HG03175 (cell line): ENCODE measurements around the gene TMEM51.

Experiments
- ATAC-seq: cut with Tn5 transposase; IDR thresholded peaks from one replicate; pipeline ENCODE4 v1.9.1; 2021; ENCODE audit warnings: mild to moderate bottlenecking, moderate library complexity; ENCODE audit not compliant: unreplicated experiment

Gene TMEM51

GRCh38 chr1:15152318-15153183 lies 996 bp upstream of the TMEM51 start:
- no peak for ATAC-seq

GRCh38 chr1:15153842-15154479 lies 414 bp downstream of the TMEM51 start:
- no peak for ATAC-seq

- no peak for ATAC-seq
Observed at GRCh38 chr1:15154480-15155036, 1.0 kb downstream of the TMEM51 start.

- ATAC-seq = no peak
Observed at GRCh38 chr1:15155191-15155590, 1.6 kb downstream of the TMEM51 start.

GRCh38 chr1:15155888-15156741 lies 2.6 kb downstream of the TMEM51 start:
- no peak for ATAC-seq

GRCh38 chr1:15156807-15157380 lies 3.3 kb downstream of the TMEM51 start:
- no peak for ATAC-seq

- no peak for ATAC-seq
Observed at GRCh38 chr1:15157524-15158399, 4.2 kb downstream of the TMEM51 start.

GRCh38 chr1:15158506-15159165 lies 5.1 kb downstream of the TMEM51 start:
- ATAC-seq = no peak

- ATAC-seq = no peak
Observed at GRCh38 chr1:15159166-15159555, 5.6 kb downstream of the TMEM51 start.

- no peak for ATAC-seq
Observed at GRCh38 chr1:15160626-15161025, 7.1 kb downstream of the TMEM51 start.

- ATAC-seq = no peak
Observed at GRCh38 chr1:15167386-15167785, 13.8 kb downstream of the TMEM51 start.

GRCh38 chr1:15168479-15168878 lies 14.9 kb downstream of the TMEM51 start:
- no peak for ATAC-seq

- ATAC-seq = no peak
Observed at GRCh38 chr1:15170071-15170470, 16.5 kb downstream of the TMEM51 start.

- no peak for ATAC-seq
Observed at GRCh38 chr1:15171271-15171908, 17.8 kb downstream of the TMEM51 start.

- ATAC-seq = no peak
Observed at GRCh38 chr1:15172405-15173259, 19.1 kb downstream of the TMEM51 start.

- no peak for ATAC-seq
Observed at GRCh38 chr1:15173863-15174614, 20.5 kb downstream of the TMEM51 start.

- no peak for ATAC-seq
Observed at GRCh38 chr1:15174615-15174983, 21.1 kb downstream of the TMEM51 start.
